Smooth muscle cell (in vitro differentiated cells): ENCODE results near the gene CORIN. TPM values are rescaled to one million over a fixed set of nuclear protein-coding genes. Genes with fewer than 3 reads are reported as not detected.

ENCODE experiments used
- DNase-seq: peaks from one replicate; lab custom pipeline; 2025; ENCODE audit not compliant: unreplicated experiment; lab: John Stamatoyannopoulos, UW
- H2AFZ ChIP-seq: fragments of 200-600 bp; sonication (generic); 2 replicates; pipeline ENCODE4 v1.6.0; 2016; ENCODE audit warnings: antibody characterized with exemption, low read depth, mild to moderate bottlenecking
- H3F3A ChIP-seq: fragments of 200-600 bp; sonication (generic); 2 replicates; pipeline ENCODE4 v1.6.0; 2017; ENCODE audit warnings: antibody characterized with exemption, low read depth
- H3K27ac ChIP-seq: fragments of 200-600 bp; sonication (generic); 2 replicates; pipeline ENCODE4 v1.5.1; 2016; ENCODE audit warnings: low read depth, mild to moderate bottlenecking
- H3K27me3 ChIP-seq: fragments of 200-600 bp; sonication (generic); 2 replicates; pipeline ENCODE4 v1.6.1; 2016; ENCODE audit warnings: low read depth, mild to moderate bottlenecking
- H3K36me3 ChIP-seq: fragments of 200-600 bp; sonication (generic); 2 replicates; pipeline ENCODE4 v1.5.1; 2016; ENCODE audit warnings: low read depth
- H3K4me1 ChIP-seq: fragments of 200-600 bp; sonication (generic); 2 replicates; pipeline ENCODE4 v1.5.1; 2016; ENCODE audit warnings: low read depth
- H3K4me2 ChIP-seq: fragments of 200-600 bp; sonication (generic); 2 replicates; pipeline ENCODE4 v1.6.0; 2016; ENCODE audit warnings: mild to moderate bottlenecking
- H3K4me3 ChIP-seq: fragments of 200-600 bp; sonication (generic); 2 replicates; pipeline ENCODE4 v1.5.1; 2016; ENCODE audit warnings: mild to moderate bottlenecking
- H3K79me2 ChIP-seq: fragments of 200-600 bp; sonication (generic); 2 replicates; pipeline ENCODE4 v1.6.0; 2016; ENCODE audit warnings: low read depth, mild to moderate bottlenecking
- H3K9ac ChIP-seq: fragments of 200-600 bp; sonication (generic); 2 replicates; pipeline ENCODE4 v1.6.0; 2016; ENCODE audit warnings: low read depth
- H3K9me3 ChIP-seq: fragments of 200-600 bp; sonication (generic); replicated peaks from 2 replicates; pipeline ENCODE4 v1.5.1; 2016; ENCODE audit warnings: low read depth
- H4K20me1 ChIP-seq: fragments of 200-600 bp; sonication (generic); 2 replicates; pipeline ENCODE4 v1.6.0; 2016; ENCODE audit warnings: low read depth
- CTCF ChIP-seq: fragments of 200-600 bp; sonication (generic); IDR thresholded peaks from 2 replicates; pipeline ENCODE4 v1.5.1; 2017; ENCODE audit warnings: borderline replicate concordance, mild to moderate bottlenecking, antibody characterized with exemption; ENCODE audit not compliant: insufficient read depth, poor library complexity, severe bottlenecking
- WGBS: methylation state at CpG from one replicate; pipeline ENCODE4 v1.1.7; 2016; ENCODE audit warnings: low lambda C conversion rate; 5-methylcytosine and 5-hydroxymethylcytosine counted together
- polyA plus RNA-seq: library from polyadenylated mRNA; unstranded; fragments of >200 nt; fragmentation: Nextera tagmentation; extraction: Ambion mirVana; gene quantifications from 2 replicates; pipeline ENCODE4 v1.2.1, GENCODE V29; 2016
- total RNA-seq: library from RNA; depleted of rRNA; stranded (reverse); fragments of >200 nt; gene quantifications from 2 replicates; pipeline ENCODE4 v1.2.3, GENCODE V29; 2014

CORIN gene
- total and polyA plus RNA-seq, 2 experiments from 2014 or later = 0.27 to 1.8 TPM

- no peak overlapping the region for H2AFZ ChIP-seq
- H3K27me3 ChIP-seq = no peaks in the 10 kb centered on the region
- H3K4me1 ChIP-seq = no peaks in the 10 kb centered on the region
- H3K4me2 ChIP-seq = no peak overlapping the region
- H4K20me1 ChIP-seq = no peaks in the 10 kb centered on the region
- DNase-seq = no peak
- no peak overlapping the region for H3K27ac ChIP-seq
- H3K36me3 ChIP-seq = peaks cover 4% of the 10 kb centered on the region
- H3F3A ChIP-seq = no peaks in the 10 kb centered on the region
- WGBS = 98% methylated on average over 1 of the region's 1 CpG
- H3K79me2 ChIP-seq = no peaks in the 10 kb centered on the region
- TF ChIP-seq CTCF = no peak
- H3K9ac ChIP-seq = no peak overlapping the region
- H3K4me3 ChIP-seq = no peak overlapping the region
- H3K9me3 ChIP-seq = no peaks in the 10 kb centered on the region
Observed at GRCh38 chr4:47856713-47857112, 18.8 kb upstream of the CORIN start.

DNA sequence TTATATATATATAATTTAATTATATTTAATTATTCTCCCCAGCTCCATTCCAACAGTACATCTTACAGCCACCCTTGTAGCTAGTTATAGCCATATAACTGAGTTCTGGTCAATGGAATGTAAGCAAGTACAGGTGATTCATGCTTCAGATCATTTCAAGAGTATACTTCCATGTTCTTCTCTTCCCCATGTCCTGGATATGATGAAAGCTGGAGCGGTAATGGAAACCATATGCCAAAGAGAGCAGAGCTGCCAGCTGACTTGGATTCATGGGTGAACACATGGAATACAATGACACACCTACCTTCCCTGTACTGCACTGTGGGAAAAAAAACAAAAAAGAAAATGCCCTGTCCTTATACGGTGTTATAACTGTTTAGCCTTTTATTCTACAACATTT, 17.5 kb upstream of the CORIN start:
- WGBS = 98% methylated on average over 2 of the region's 2 CpGs
- no peak overlapping the region for H3K4me3 ChIP-seq

GRCh38 chr4:47852136-47852535, 14.3 kb upstream of the CORIN start:
- WGBS = 67% methylated on average over 1 of the region's 1 CpG
- H3K4me2 ChIP-seq = no peak overlapping the region
- no peak for DNase-seq

More for the DNA sequence above, 17.5 kb upstream of the CORIN start:
- H3K79me2 ChIP-seq = no peaks in the 10 kb centered on the region
- H3K27me3 ChIP-seq = no peaks in the 10 kb centered on the region
- no peak for DNase-seq
- no peak overlapping the region for H2AFZ ChIP-seq
- no peak overlapping the region for H3K27ac ChIP-seq
- H3K9ac ChIP-seq = no peak overlapping the region
- H3F3A ChIP-seq = no peaks in the 10 kb centered on the region
- H3K4me1 ChIP-seq = no peaks in the 10 kb centered on the region
- no peak for TF ChIP-seq CTCF
- peaks cover 10% of the 10 kb centered on the region for H3K36me3 ChIP-seq
- no peak overlapping the region for H3K4me2 ChIP-seq
- no peaks in the 10 kb centered on the region for H3K9me3 ChIP-seq
- no peaks in the 10 kb centered on the region for H4K20me1 ChIP-seq

More at GRCh38 chr4:47852136-47852535, 14.3 kb upstream of the CORIN start:
- H3K36me3 ChIP-seq = peaks cover 19% of the 10 kb centered on the region
- H3K9ac ChIP-seq = no peak overlapping the region
- H4K20me1 ChIP-seq = no peaks in the 10 kb centered on the region
- no peak overlapping the region for H2AFZ ChIP-seq
- H3K27ac ChIP-seq = no peak overlapping the region
- TF ChIP-seq CTCF = no peak
- H3K9me3 ChIP-seq = no peaks in the 10 kb centered on the region
- no peaks in the 10 kb centered on the region for H3K79me2 ChIP-seq
- H3K4me1 ChIP-seq = no peaks in the 10 kb centered on the region
- no peaks in the 10 kb centered on the region for H3F3A ChIP-seq
- no peak overlapping the region for H3K4me3 ChIP-seq
- no peaks in the 10 kb centered on the region for H3K27me3 ChIP-seq
